CD4-positive, alpha-beta T cell treated with Interleukin-10 for 1 hour (primary cell): ENCODE results near the gene MINDY2.
A peak's percentile ranks its signal among the peaks of the same experiment; 100 is the strongest.

Source experiments
- DNase-seq: peaks from one replicate; pipeline ENCODE4 v3.0.0-alpha.2; 2020

The MINDY2 gene

GRCh38 chr15:58770857-58771620 lies at the start of gene MINDY2:
Gene MINDY2 (plus strand): TSS chr15:58771302. CDS start chr15:58771396, 94 bp downstream.
- DNase-seq = peak; percentile 93

GRCh38 chr15:58724466-58724865 lies 46.6 kb upstream of the MINDY2 start:
- no peak for DNase-seq

DNA sequence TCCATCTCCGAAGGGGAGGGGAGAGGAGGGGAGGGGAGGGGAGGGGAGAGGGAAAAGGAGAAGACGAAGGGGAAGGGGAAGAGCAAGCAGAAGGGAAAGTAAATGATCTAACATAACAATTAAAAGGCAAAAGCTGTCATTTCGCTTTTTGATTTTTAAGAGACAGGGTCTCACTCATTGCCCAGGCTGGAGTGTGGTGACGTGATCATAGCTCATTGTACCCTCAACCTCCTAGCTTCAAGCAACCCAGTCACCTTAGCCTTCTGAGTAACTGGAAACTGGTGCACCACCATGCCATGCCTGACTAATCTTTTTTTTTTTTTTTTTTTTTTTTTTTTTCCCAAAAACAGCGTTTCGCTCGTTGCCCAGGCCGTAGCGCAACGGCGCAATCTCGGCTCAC lies 44.2 kb upstream of the MINDY2 start:
- no peak for DNase-seq

- no peak for DNase-seq
These were observed 39.2 kb upstream of the MINDY2 start for GRCh38 chr15:58731756-58732535.

GRCh38 chr15:58732625-58733363 lies 38.3 kb upstream of the MINDY2 start:
- DNase-seq = no peak

- DNase-seq = no peak
These were observed 36.2 kb upstream of the MINDY2 start for GRCh38 chr15:58734859-58735258.

DNA sequence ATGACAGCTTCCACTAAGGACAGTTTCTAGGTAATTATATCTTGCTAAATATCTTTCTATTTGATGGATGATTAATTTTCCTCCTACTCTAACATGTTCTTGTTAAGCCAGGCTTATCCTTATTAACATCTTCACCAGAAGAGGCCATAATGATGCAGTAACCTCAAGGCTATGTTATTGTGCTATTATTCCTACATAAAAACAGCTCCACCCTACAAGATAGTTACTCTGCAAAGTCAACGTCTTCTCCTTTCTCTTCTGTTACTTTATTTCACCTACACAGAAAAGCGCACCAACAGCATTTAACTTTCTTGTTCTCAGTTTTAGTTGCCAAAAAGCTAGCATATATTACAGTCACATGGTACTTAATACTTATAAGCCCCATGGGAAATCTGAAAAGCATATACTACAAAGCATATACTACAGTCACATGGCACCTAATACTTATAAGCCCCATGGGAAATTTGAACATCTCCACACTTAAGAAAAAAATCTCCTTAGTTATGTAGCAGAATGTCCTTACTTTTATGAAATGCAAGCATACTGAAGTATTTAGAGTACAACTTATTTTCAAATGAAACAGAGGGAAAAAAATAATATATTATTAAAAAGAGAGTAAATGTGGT lies 35.0 kb upstream of the MINDY2 start:
- no peak for DNase-seq

GRCh38 chr15:58737298-58737697 lies 33.8 kb upstream of the MINDY2 start:
- no peak for DNase-seq

GRCh38 chr15:58738046-58738707 lies 32.9 kb upstream of the MINDY2 start:
- DNase-seq = no peak

DNA sequence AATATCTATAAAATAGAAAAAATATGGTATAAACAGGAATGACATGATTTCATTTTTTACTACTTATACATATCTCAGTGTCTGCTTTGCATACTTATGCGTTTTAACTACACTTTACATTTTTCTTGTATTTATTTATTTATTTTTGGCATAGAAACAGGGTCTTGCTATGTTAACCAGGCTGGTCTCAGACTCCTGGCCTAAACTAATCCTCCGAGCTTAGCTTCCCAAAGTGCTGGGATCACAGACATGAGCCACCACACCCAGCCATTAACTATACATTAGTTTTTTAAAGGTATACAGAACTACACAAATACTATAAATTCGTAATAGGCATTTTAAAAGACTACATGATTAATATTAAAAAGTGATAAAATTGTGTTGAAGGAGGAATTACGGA lies 30.7 kb upstream of the MINDY2 start:
- no peak for DNase-seq

DNA sequence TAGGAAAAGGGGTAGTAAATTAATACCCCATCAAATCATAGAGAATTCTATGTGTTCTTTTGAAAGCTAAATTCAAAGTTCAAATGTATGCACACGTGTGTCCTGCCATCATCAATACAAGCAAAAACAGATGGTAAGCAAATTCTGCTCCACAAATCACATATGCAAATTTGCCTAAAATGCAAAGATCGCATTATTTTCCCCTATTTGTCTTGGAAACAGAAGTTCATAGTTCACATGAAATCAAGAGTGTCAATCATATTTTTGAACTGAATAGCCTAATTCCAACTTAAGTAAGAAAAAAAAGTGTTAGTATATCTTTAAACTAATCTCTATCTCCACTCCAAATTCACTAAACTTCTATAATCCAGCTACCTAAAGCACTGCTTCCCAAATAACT lies 30.1 kb upstream of the MINDY2 start:
- no peak for DNase-seq

DNA sequence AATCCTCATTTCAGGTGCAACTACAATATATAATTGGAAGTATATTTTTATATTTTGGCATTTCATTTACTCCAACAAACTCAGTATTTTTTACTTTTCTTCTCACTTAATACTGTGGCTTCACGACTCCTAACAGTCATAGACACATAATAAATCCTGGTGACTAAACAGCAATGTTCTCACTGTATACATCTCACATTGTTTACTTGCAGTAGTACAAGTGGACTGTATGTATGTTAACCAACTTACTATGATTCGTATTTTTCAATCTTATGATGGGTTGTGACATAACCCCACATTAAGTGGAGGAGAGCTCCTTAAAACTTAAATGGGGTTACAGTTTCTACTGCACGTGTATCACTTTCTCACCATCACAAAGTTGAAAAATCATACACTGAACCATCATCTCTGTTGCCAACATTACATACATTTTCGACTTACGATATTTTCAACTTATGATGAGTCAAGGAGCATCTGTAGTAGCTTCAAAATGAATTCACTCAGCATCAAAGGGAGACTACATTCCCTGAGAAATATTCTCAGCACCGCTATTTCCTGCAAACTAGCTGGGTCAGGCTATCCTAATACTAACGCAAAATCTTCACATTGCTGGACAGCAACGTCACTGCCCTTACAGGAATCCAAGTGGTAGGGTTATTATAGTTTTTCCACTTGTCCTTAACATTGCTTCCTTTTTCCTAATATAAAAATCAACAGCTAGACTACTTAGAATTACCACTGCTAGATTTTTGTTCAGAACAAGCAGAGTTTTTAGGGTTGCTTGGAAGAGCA lies 28.9 kb upstream of the MINDY2 start:
- DNase-seq = no peak

- DNase-seq = no peak
These were observed 28.1 kb upstream of the MINDY2 start for GRCh38 chr15:58742819-58743502.

DNA sequence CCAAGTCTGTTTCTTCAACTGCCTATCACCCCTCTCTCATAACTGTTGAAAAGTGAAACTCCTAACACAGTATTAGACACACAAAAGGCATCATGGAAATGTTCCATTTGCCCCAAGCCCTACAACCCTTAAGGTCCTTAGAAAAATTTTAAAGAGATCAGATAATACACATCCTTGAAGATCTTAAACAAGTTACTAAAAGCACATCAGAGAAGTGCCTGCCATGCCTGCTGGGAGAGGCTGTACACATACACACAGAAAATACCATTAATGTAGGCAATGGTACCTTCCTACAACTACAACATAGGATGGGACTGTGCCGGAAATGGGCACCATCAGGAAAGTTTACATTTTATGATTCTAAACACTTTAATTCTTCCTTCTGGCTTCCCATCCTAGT lies 24.9 kb upstream of the MINDY2 start:
- DNase-seq = no peak

DNA sequence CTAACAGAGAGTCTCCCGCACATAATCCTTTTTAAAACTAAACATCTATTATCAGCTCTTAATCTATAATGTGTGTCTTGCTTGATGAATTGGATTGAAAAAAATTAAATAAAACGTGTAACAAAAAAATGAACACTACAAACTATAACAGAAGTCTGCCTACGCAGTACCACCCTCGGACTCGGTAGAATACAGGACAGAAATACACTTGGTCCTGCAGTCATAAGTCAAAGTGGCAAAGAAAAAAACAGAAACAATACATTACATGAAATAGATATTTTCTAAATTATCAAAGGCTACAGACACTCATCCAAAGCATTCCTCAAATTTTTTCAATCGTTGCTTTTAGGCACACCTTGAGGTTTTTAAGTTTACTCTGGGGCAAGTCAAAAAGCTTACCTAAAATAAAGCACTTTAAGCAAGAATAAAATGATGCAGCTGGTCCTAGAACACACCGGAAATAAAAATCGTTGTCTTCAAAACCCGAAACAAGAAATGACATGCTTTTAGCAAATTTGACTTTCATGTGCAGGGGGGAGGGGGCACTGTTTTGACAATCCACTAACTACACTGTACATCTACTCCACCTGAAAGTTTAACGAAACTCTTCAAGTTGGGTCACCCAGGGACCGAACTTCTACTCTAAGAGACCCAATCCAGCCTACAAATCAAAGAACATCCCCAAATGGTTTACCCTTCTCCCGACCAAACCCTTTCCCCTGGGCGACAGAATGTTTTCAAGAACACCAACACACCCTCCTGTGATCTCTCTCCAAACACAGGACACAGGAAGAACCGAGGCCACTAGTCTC lies 22.9 kb upstream of the MINDY2 start:
- peak; percentile 43 for DNase-seq

- DNase-seq = peak; percentile 33
These were observed 22.1 kb upstream of the MINDY2 start for GRCh38 chr15:58748852-58749531.

DNA sequence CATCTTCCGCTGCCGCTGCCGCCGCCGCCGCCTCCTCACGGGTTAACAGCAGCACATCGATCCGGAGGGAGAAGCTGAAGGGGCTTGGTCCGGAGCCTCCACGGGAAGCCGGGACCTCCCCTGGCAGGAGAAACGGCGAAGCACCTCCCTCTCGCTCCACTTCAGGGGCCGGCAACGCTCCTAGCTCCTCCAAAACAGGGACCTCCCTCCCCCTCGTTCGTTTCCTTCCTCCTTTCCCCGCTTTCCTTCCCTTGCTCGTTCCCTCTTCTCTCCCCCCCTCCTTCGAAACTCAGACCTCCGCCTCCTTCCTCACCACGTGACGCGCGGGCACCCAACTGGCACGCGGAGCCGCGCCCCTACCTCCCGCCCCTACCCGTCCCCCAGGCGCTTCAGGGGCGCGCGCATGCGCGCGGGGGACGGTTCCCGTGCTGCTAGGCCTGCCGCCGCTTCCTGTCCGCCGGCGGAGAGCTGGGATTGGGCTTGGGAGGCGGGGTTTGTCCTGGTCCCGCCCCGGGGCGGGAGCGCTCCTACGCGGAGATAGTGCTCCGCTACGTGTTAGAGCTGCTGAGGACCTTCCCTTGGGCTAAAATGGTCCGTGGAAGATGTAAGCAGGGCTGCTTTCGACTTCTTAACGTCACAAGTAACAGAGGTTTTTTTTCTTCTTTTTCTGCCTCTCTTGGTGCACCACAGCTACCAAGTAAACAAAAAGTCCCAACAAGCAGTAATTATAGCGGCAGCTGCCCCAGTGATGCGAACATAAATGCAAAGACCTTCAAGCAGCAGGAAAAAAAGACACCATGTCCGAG lies 21.4 kb upstream of the MINDY2 start, which contains the start of gene ADAM10:
ADAM10 (minus strand) TSS at position 176 of the 806 bp plus-strand sequence; CDS start at position 3, 173 bp downstream.
- DNase-seq = peak; percentile 98

DNA sequence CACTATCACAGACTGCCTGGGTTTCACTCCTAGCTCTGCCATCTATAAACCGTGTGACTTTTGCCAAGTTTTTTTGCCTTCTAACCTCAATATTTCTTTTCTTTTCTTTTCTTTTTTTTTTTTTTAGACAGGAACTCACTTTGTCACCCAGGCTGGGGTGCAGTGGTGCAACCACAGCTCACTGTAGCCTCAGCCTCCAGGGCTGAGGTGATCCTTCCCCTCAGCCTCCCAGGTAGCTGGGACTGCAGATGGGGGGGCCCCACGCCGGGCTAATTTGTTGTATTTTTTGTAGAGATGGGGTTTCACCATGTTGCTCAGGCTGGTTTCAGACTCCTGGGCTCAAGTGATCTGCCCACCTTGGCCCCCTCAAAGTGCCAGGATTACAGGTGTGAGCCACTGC lies 18.4 kb upstream of the MINDY2 start:
- DNase-seq = no peak

- no peak for DNase-seq
These were observed 15.8 kb upstream of the MINDY2 start for GRCh38 chr15:58755350-58755749.
